ENCODE measurements around the gene P2RX2.

Gene P2RX2

DNA sequence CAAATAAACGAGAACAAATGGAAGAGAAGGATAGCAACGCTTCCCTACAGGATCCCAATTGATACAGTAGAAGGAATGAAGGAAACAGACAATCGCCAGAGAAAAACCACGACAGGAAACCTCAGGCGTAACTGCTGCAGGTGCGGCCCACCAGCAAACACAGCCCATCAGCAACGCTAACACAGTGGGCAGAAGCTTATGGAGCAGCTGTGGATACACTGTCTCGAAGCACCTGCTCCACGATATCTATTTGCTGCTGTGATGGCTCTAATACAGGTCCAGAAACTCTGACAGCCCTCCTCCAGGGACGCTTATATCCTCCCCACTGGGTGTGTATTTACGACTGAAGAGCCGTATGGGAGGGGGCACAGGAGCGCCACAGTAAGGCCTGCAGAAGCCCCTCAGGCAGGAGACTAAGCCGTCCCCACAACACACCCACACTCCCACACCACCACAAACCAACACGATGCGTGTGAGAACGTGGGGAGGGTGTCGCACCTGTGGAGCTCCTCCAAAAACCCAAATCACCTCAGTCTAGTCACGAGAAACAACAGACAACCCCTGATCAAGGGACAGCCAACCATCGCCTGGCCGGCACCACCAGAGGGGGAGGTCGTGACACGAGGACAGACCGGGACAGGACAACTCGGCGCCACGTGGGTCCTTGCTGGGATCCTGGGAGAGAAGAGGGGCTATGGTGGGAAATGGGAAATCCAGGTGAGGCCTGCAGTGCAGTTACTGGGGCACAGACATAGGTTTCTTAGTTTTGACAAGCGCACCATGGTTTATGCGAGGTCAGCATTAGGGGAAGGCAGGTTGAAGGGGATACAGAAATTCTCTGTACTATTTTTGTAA lies 44.6 kb downstream of the P2RX2 start:
- DNase-seq (ENCODE audit: low spot score) = no peak

DNA sequence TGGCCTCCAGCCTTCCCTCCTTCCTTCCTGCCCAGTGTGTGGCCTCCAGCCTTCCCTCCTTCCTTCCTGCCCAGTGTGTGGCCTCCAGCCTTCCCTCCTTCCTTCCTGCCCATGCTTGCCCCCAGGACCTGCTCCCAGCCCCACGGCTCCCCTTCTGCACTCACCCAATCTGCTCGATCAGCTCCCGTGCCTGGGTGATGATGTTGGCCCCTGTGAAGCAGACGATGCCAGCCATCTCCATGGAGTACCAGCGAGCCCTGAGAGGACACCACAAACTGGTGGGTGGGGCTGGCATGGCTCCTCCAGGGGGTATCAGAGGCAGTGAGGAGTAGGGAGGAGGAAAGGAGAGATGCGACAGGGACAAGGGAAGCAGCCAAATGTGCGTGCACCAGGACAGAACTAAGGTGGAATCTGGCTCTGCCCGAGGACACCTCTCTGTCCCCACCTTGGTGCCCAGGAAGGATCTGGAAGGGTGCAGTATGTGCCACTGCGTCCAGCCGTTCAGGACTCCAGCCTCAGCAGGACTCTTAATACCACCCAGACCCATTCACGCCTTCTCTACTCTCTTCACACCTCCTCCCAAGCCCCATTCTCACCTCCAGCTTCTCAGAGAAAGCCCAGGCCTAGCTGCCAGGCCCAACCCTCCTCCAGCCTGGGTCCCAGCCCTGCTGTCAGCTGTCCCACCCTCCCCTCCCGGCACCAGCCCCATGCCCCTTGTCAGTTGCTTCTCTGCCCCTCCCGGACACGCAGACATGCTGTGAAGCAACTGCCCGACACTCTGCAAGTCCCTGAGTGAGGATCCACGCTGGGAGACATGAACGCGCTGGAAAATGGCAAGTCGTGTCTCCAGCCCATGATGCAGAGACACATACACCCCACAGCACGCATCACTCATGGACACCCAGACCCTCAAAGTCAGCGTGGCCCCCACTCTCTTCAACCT lies 45.9 kb downstream of the P2RX2 start:
- DNase-seq (ENCODE audit: low spot score) = no peak

DNA sequence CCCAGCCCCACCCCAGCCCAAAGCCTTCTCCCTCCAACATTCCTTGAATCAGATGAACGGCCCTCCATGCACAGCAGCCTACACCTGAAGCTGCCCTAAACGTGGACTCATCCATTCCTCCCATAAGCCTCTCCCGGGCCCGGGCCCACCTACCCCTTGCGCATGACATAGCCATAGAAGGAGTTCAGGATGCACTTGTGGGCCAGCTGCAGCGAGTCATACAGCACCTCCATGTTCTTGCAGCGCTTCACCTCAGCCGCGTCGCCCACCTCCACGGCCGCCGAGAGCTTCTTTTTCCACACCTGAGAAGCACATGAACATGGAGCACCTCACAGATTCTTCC lies 46.5 kb downstream of the P2RX2 start:
- DNase-seq (ENCODE audit: low spot score) = no peak

DNA sequence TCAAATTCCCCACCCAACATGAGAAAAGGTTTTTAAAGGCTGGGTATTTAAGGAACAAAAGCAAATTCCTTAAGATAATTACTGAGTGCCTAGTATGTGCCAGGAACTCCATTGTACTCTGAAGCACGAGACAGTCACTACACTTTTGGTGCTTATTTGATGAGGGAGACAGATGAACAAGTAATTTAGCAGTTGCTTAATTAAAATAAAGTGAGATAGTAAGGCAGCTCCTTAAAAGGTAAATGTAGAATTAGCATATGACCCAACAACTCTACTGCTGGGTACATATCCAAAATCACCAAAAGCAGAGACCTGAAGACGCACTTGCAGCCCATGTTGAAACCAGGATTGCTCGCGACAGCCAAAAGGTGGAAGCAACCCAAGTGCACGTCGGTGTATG lies 47.2 kb downstream of the P2RX2 start:
- no peak for DNase-seq (ENCODE audit: low spot score)

DNA sequence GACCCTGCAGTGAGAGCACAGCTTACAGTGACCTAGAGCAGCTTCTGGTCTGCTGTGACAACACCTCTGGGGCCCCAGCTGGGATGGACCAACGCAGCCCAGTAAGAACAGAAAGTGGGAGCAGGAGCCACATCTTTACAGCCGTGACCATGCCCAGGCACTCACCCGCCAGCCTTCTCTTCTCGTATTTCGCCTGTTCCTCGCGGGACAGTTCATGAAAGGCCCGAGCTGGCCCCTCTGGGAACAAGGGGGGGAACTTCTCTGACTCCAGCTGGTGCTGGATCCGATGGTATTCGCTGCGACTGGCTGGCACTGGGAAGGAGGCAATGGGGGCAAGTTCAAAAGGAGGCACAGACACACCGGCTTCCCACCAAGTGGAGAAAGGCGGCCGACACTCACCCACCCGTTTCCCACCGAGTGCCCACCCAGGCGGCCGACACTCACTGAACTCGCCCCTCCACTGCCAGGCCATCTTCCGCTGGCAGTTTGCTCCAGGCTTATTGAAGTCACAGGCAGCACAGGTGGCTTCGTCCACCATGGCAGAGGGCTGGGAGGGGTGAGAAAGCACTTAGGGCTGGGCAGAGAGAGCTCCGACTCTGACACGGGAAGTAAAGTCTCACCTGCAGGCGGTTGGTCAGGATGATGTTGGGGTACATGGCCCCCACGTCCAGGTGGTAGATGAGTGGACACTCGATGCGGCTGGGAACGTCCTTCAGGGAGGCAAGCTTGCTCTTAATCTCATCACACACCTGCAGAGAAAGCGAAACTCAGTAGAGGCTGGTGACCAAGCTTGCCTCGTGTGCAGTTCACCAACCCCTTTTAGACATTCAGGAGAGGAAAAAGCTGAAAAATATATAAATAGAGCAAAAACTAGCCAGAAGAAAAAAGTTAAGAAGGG lies 49.9 kb downstream of the P2RX2 start:
- no peak for DNase-seq (ENCODE audit: low spot score)

DNA sequence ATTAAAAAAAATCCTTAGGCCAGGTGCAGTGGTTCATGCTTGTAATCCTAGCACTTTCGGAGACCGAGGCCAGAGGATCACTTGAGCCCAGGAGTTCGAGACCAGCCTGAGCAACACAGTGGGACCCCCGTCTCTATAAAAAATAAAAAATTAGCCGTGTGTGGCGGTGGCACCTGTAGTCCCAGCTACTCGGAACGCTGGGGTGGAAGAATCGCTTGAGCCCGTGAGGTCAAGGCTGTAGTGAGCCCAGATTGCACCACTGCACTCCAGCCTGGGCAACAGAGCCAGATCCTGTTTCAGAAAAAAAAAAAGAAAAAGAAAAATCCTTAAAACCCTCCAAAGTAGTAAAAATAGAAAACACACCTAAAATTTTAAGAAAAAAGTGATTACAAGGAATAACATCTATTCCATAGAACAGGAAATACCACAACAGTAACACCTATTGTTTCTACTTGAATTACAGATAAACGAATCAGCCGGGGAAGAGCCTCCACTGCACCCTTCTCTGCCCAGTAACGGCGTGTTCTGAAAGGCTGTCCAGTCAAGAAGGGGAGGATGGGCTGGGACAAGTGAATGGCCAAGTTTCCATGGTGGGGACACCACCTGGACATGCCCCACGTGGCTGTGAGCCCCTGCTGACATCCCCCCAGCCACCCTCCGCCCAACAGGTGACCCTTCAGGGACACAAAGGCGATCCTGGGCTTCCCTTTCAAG lies 50.7 kb downstream of the P2RX2 start:
- DNase-seq (ENCODE audit: low spot score) = no peak
